IMR-90 (cell line): Measurements from ENCODE around the gene MEGF11.

Experiments
- BHLHE40 ChIP-seq: fragments of 150-350 bp; IDR thresholded peaks from 2 replicates; pipeline ENCODE4 v1.6.1; 2016; ENCODE audit warnings: mild to moderate bottlenecking, low read depth, low read length
- POLR2A ChIP-seq: IDR thresholded peaks from 2 replicates; pipeline ENCODE4 v1.6.1; 2012; ENCODE audit warnings: mild to moderate bottlenecking, low read depth, low read length
- SMC3 ChIP-seq: fragments of 150-350 bp; IDR thresholded peaks from 2 replicates; pipeline ENCODE4 v1.6.1; 2016; ENCODE audit warnings: low read depth, mild to moderate bottlenecking, antibody characterized with exemption, low read length, moderate library complexity
- TF ChIP-seq, protein P1 (sequence below): conservative IDR thresholded peaks from 2 replicates; pipeline ENCODE4 v1.5.1; 2012; ENCODE audit warnings: mild to moderate bottlenecking, low read depth, low read length, improper control_type of control experiment
- TF ChIP-seq, protein P2 (sequence below): fragments of 150-350 bp; IDR thresholded peaks from 2 replicates; pipeline ENCODE4 v1.6.1; 2017; ENCODE audit warnings: mild to moderate bottlenecking, antibody characterized with exemption, low read length, low read depth
- TF ChIP-seq, protein P3 (sequence below): fragments of 150-350 bp; IDR thresholded peaks from 2 replicates; pipeline ENCODE4 v1.6.1; 2016; ENCODE audit warnings: low read depth, mild to moderate bottlenecking, low read length, moderate library complexity, borderline replicate concordance

DNA sequence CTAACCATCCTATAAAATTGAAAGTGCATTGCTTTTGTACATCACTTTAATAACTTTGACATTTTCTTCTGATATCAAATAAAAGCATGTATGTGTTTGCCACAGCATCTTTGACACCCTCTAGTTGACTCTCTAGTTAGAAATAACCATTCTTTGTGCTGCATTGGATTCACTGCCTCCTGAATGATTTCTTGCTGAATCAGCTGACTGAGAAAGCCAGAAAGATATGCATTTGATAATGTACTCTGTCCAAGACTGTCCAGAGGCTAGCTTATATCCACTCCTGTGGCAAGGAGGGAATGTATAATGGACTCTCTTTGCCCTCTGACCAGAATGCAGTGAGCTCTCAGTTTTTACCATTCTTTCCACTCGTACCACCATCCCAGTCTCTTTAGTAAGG, 378.1 kb downstream of the MEGF11 start:
- TF ChIP-seq, protein P1, sequence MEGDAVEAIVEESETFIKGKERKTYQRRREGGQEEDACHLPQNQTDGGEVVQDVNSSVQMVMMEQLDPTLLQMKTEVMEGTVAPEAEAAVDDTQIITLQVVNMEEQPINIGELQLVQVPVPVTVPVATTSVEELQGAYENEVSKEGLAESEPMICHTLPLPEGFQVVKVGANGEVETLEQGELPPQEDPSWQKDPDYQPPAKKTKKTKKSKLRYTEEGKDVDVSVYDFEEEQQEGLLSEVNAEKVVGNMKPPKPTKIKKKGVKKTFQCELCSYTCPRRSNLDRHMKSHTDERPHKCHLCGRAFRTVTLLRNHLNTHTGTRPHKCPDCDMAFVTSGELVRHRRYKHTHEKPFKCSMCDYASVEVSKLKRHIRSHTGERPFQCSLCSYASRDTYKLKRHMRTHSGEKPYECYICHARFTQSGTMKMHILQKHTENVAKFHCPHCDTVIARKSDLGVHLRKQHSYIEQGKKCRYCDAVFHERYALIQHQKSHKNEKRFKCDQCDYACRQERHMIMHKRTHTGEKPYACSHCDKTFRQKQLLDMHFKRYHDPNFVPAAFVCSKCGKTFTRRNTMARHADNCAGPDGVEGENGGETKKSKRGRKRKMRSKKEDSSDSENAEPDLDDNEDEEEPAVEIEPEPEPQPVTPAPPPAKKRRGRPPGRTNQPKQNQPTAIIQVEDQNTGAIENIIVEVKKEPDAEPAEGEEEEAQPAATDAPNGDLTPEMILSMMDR, result no peak
- TF ChIP-seq, protein P2, sequence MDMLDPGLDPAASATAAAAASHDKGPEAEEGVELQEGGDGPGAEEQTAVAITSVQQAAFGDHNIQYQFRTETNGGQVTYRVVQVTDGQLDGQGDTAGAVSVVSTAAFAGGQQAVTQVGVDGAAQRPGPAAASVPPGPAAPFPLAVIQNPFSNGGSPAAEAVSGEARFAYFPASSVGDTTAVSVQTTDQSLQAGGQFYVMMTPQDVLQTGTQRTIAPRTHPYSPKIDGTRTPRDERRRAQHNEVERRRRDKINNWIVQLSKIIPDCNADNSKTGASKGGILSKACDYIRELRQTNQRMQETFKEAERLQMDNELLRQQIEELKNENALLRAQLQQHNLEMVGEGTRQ, result no peak
- TF ChIP-seq, protein P3, sequence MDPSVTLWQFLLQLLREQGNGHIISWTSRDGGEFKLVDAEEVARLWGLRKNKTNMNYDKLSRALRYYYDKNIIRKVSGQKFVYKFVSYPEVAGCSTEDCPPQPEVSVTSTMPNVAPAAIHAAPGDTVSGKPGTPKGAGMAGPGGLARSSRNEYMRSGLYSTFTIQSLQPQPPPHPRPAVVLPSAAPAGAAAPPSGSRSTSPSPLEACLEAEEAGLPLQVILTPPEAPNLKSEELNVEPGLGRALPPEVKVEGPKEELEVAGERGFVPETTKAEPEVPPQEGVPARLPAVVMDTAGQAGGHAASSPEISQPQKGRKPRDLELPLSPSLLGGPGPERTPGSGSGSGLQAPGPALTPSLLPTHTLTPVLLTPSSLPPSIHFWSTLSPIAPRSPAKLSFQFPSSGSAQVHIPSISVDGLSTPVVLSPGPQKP, result no peak
- TF ChIP-seq BHLHE40, result no peak
- TF ChIP-seq SMC3, result no peak
- no peak for TF ChIP-seq POLR2A
